K562 (cell line): ENCODE data around the gene FOS. TPM values are rescaled to one million over a fixed set of nuclear protein-coding genes. Genes with fewer than 3 reads are reported as not detected.

Source experiments
- BRF1 ChIP-seq: IDR thresholded peaks from 3 replicates; pipeline ENCODE4 v1.6.1; 2011; ENCODE audit warnings: borderline replicate concordance, mild to moderate bottlenecking; ENCODE audit not compliant: insufficient read length; ENCODE audit errors: extremely low read depth
- CBFA2T3 ChIP-seq: fragments of 450-650 bp; IDR thresholded peaks from 2 replicates; pipeline ENCODE4 v1.6.1; 2017
- ETV6 ChIP-seq, 3 experiments: fragments of 150-350 bp in 1 of 3; sonication (generic) in 1 of 3; formaldehyde crosslinking in 1 of 3; IDR thresholded peaks; 2 replicates each; pipeline versions ENCODE4 v1.6.1 to v1.8.0; 2014 to 2022; ENCODE audit warnings: borderline replicate concordance in 2 of 3, low read depth in 2 of 3, antibody characterized with exemption in 1 of 3, low read length in 1 of 3, mild to moderate bottlenecking in 1 of 3, missing genetic modification reagents in 1 of 3
- KLF6 ChIP-seq: fragments of 250-450 bp; sonication (Bioruptor Pico); IDR thresholded peaks from 2 replicates; pipeline ENCODE4 v1.4.0; 2020; ENCODE audit warnings: mild to moderate bottlenecking, moderate library complexity, borderline replicate concordance
- MAX ChIP-seq: sonication (generic); formaldehyde crosslinking; IDR thresholded peaks from 2 replicates; pipeline ENCODE4 v1.9.0; 2022; ENCODE audit warnings: mild to moderate bottlenecking, missing genetic modification reagents
- MTA1 ChIP-seq: fragments of 450-650 bp; IDR thresholded peaks from 2 replicates; pipeline ENCODE4 v1.6.1; 2017; ENCODE audit warnings: borderline replicate concordance
- NCOA2 ChIP-seq, 2 experiments: fragments of 450-650 bp; IDR thresholded peaks; 2 replicates each; pipeline ENCODE4 v1.6.1; 2018; ENCODE audit warnings: mild to moderate bottlenecking in 2 of 2, moderate library complexity in 1 of 2; ENCODE audit not compliant: partially characterized antibody in 2 of 2
- NFYB ChIP-seq: IDR thresholded peaks from 2 replicates; pipeline ENCODE4 v1.6.1; 2011; ENCODE audit warnings: mild to moderate bottlenecking, moderate library complexity; ENCODE audit not compliant: insufficient read length; ENCODE audit errors: extremely low read depth
- POLR2H ChIP-seq: IDR thresholded peaks from 2 replicates; pipeline ENCODE4 v1.6.1; 2016; ENCODE audit warnings: missing genetic modification characterization, low read depth, mild to moderate bottlenecking, control low read depth, missing compliant biosample characterization, moderate library complexity
- RBM22 ChIP-seq: fragments of 200-400 bp; formaldehyde crosslinking; IDR thresholded peaks from 2 replicates; pipeline ENCODE4 v1.6.1; 2018; ENCODE audit warnings: low read length, low read depth; ENCODE audit not compliant: poor library complexity, severe bottlenecking
- SIN3A ChIP-seq, 2 experiments: fragments of 150-350 bp in 1 of 2; IDR thresholded peaks; 2 replicates each; pipeline ENCODE4 v1.6.1; 2011 to 2016; ENCODE audit warnings: borderline replicate concordance in 2 of 2, low read depth in 2 of 2, low read length in 2 of 2, mild to moderate bottlenecking in 2 of 2, moderate library complexity in 2 of 2; ENCODE audit not compliant: control insufficient read depth in 1 of 2
- STAT5A ChIP-seq: IDR thresholded peaks from 2 replicates; pipeline ENCODE4 v1.6.1; 2012; ENCODE audit warnings: low read length, inconsistent platforms, borderline replicate concordance
- TAL1 ChIP-seq: fragments of 450-650 bp; IDR thresholded peaks from 2 replicates; pipeline ENCODE4 v1.6.1; 2016; ENCODE audit warnings: mild to moderate bottlenecking
- ZNF318 ChIP-seq, 2 experiments: fragments of 450-650 bp; IDR thresholded peaks; 2 replicates each; pipeline ENCODE4 v1.6.1; 2016; ENCODE audit warnings: mild to moderate bottlenecking in 2 of 2, borderline replicate concordance in 1 of 2, low read depth in 1 of 2, moderate library complexity in 1 of 2
- polyA plus RNA-seq, 8 experiments: library from polyadenylated mRNA; depleted of rRNA in 4 of 8; stranded (reverse) in 5 of 8; unstranded in 3 of 8; fragments of >200 nt; fragmentation: Nextera tagmentation in 2 of 8; fragmentation: Illumina TruSeq in 1 of 8; extraction: Ambion mirVana in 2 of 8; extraction: Trizol in 1 of 8; gene quantifications; 2 replicates each; pipeline versions ENCODE4 v1.2.1 to v1.2.3, GENCODE V29; 2011 to 2014; ENCODE audit warnings: inconsistent platforms in 1 of 8, missing spikeins in 1 of 8
- total RNA-seq, 7 experiments: library from RNA; depleted of rRNA in 6 of 7; stranded (reverse); fragments of >200 nt in 6 of 7; fragmentation: Illumina TruSeq in 2 of 7; extraction: Trizol in 2 of 7; gene quantifications; 2 replicates each; pipeline versions ENCODE4 v1.2.1 to v1.2.3, GENCODE V29; 2011 to 2021; ENCODE audit warnings: low replicate concordance in 1 of 7
- TF ChIP-seq, protein P1 (sequence below): fragments of 250-450 bp; sonication (Bioruptor Pico); IDR thresholded peaks from 2 replicates; pipeline ENCODE4 v1.9.0; 2021; ENCODE audit warnings: mild to moderate bottlenecking, inconsistent platforms

Gene FOS
- total and polyA plus RNA-seq, 9 of the 15 experiments (the other 6 are each of a cell fraction or from before 2014, with no cell fraction given): 0.54 to 13.8 (median 8.9) TPM

GRCh38 chr14:75277008-75277814 lies 1.4 kb upstream of the FOS start (continued):
- TF ChIP-seq ZNF318 (IDR thresholded peaks at IDR 0.05; ENCODE audit: borderline replicate concordance in 1 of 2, low read depth in 1 of 2) (no peak), BRF1 (no peak), TAL1 (no peak), MTA1 (no peak), CBFA2T3 (no peak), ETV6 (IDR thresholded peaks at IDR 0.05; ENCODE audit: borderline replicate concordance in 1 of 2, low read depth in 2 of 2, low read length in 1 of 2) (no peak), ETV6 (CRISPR knock-in tag; IDR thresholded peaks at IDR 0.05; ENCODE audit: borderline replicate concordance) (no peak), SIN3A (IDR thresholded peaks at IDR 0.05; ENCODE audit: borderline replicate concordance in 2 of 2, control insufficient read depth in 1 of 2, low read depth in 2 of 2, low read length in 2 of 2) (peak in 1 of 2 experiments; percentile 34; a peak in 1 of 4 replicates), POLR2H (tag) (no peak), STAT5A (no peak), NFYB (no peak), KLF6 (CRISPR knock-in tag) (no peak), MAX (CRISPR knock-in tag) (no peak), NCOA2 (IDR thresholded peaks at IDR 0.05; ENCODE audit: partially characterized antibody in 2 of 2) (no peak), RBM22 (peak; percentile 61)
- TF ChIP-seq, protein P1, sequence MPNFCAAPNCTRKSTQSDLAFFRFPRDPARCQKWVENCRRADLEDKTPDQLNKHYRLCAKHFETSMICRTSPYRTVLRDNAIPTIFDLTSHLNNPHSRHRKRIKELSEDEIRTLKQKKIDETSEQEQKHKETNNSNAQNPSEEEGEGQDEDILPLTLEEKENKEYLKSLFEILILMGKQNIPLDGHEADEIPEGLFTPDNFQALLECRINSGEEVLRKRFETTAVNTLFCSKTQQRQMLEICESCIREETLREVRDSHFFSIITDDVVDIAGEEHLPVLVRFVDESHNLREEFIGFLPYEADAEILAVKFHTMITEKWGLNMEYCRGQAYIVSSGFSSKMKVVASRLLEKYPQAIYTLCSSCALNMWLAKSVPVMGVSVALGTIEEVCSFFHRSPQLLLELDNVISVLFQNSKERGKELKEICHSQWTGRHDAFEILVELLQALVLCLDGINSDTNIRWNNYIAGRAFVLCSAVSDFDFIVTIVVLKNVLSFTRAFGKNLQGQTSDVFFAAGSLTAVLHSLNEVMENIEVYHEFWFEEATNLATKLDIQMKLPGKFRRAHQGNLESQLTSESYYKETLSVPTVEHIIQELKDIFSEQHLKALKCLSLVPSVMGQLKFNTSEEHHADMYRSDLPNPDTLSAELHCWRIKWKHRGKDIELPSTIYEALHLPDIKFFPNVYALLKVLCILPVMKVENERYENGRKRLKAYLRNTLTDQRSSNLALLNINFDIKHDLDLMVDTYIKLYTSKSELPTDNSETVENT: no peak
